Epidermal melanocyte (primary cell): ENCODE data around the gene KRT80.
A peak's percentile ranks its signal among the peaks of the same experiment; 100 is the strongest.

Experiments used
- DNase-seq: peaks from one replicate; pipeline ENCODE4 v3.0.0; 2011; ENCODE audit warnings: low spot score; ENCODE audit not compliant: insufficient read length

KRT80 gene

GRCh38 chr12:52211716-52212585 lies 20.1 kb upstream of the KRT80 start:
- peak; percentile 2 for DNase-seq

- DNase-seq: peak; percentile 1
Observed at GRCh38 chr12:52210925-52211650, 19.3 kb upstream of the KRT80 start.

GRCh38 chr12:52210186-52210924 lies 18.5 kb upstream of the KRT80 start:
- peak; percentile 8 for DNase-seq

GRCh38 chr12:52209321-52209720 lies 17.5 kb upstream of the KRT80 start:
- peak; percentile 1 for DNase-seq

GRCh38 chr12:52208424-52209165 lies 16.8 kb upstream of the KRT80 start:
- peak; percentile 0 for DNase-seq

- no peak for DNase-seq
Observed at GRCh38 chr12:52207895-52208294, 16.1 kb upstream of the KRT80 start.

GRCh38 chr12:52207106-52207505 lies 15.3 kb upstream of the KRT80 start:
- peak; percentile 0 for DNase-seq

- DNase-seq: peak; percentile 3
Observed at GRCh38 chr12:52206304-52207040, 14.7 kb upstream of the KRT80 start.

- peak; percentile 9 for DNase-seq
Observed at GRCh38 chr12:52205612-52206303, 13.9 kb upstream of the KRT80 start.

- DNase-seq: peak; percentile 9
Observed at GRCh38 chr12:52204931-52205505, 13.2 kb upstream of the KRT80 start.

- peak; percentile 3 for DNase-seq
Observed at GRCh38 chr12:52204095-52204930, 12.5 kb upstream of the KRT80 start.

- DNase-seq: peak; percentile 20
Observed at GRCh38 chr12:52203079-52203921, 11.5 kb upstream of the KRT80 start.

- DNase-seq: peak; percentile 11
Observed at GRCh38 chr12:52202361-52203078, 10.7 kb upstream of the KRT80 start.

GRCh38 chr12:52201451-52201839 lies 9.6 kb upstream of the KRT80 start:
- peak; percentile 13 for DNase-seq

GRCh38 chr12:52200781-52201450 lies 9.1 kb upstream of the KRT80 start:
- DNase-seq: no peak

GRCh38 chr12:52200086-52200780 lies 8.4 kb upstream of the KRT80 start:
- no peak for DNase-seq
